ENCODE data around the gene MRTFA. TPM values are rescaled to one million over a fixed set of nuclear protein-coding genes. Genes with fewer than 3 reads are reported as not detected.

MRTFA gene
- total RNA-seq, 4 donors from 2014 or later, result 46.0 to 408 (median 90.0) TPM

- TF ChIP-seq CTCF (IDR thresholded peaks at IDR 0.05), result no peak
- no peak for TF ChIP-seq POLR2AphosphoS5 (IDR thresholded peaks at IDR 0.05)
- no peak for TF ChIP-seq EP300 (IDR thresholded peaks at IDR 0.05; ENCODE audit: low read depth)
- TF ChIP-seq POLR2A (IDR thresholded peaks at IDR 0.05), result no peak
- intact Hi-C loops (cut with DNase I; ENCODE audit: low total_unique reads), result no loop called here
These were observed 36.5 kb upstream of the MRTFA start for GRCh38 chr22:40673017-40673416.

DNA sequence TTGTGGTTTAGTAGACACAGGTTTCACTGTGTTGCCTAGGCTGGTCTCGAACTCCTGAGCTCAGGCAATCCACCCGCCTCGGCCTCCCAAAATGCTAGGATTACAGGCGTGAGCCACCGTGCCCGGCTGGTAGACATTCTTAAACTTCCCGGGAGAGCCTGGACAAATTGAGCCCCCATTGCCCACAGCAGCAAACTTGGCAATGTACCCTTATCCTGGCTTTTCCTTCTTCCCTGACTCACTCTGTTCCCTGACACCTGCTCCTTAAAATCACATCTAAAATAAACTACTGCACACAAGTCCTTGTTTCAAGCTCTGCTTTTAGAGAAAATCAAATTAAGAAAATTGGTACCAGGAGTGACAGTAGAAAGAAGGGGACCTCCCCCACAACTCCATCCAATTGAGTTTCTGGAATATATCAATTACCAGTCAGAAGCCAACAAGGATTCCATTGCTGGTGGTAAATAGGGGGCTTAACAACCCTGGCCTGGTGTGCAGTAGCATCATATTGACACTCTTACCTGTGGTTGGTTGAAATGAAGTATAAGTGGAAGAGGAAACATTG is 35.4 kb upstream of the MRTFA start:
- DNase-seq, result no peak
- H3K36me3 ChIP-seq, result no peaks in the 10 kb centered on the region
- no peaks in the 10 kb centered on the region for H3K27me3 ChIP-seq
- H3K9me3 ChIP-seq, result no peaks in the 10 kb centered on the region
- no peak overlapping the region for H3K27ac ChIP-seq
- 94 to 100% methylated on average over 1 to 7 of the region's 7 CpGs for WGBS, 2 donors (ENCODE audit: low coverage in 1 of 2)
- no peaks in the 10 kb centered on the region for H3K4me1 ChIP-seq
- in situ Hi-C loops (cut with MboI; ENCODE audit: low pct_ligation_motif_present in 1 of 4, low pct_unique_long_range_greater_than_20kb in 1 of 4, low sequenced_read_pairs in 3 of 4) (no loop called here), intact Hi-C loops (cut with DNase I; ENCODE audit: low total_unique reads) (no loop called here)
- H3K4me3 ChIP-seq, result no peak overlapping the region
- no peak for TF ChIP-seq EP300 (IDR thresholded peaks at IDR 0.05; ENCODE audit: low read depth)
- no peak for TF ChIP-seq POLR2AphosphoS5 (IDR thresholded peaks at IDR 0.05)
- no peak for TF ChIP-seq POLR2A (IDR thresholded peaks at IDR 0.05)
- TF ChIP-seq CTCF (IDR thresholded peaks at IDR 0.05), result no peak

More at GRCh38 chr22:40673017-40673416, 36.5 kb upstream of the MRTFA start:
- no peak for DNase-seq
- H3K27ac ChIP-seq, result no peak overlapping the region
- H3K27me3 ChIP-seq, result no peaks in the 10 kb centered on the region
- WGBS, 2 donors (ENCODE audit: low coverage in 1 of 2), result 94% methylated on average over 4 of the region's 4 CpGs; no CpG with 5 or more reads in 1 of the 2 donors
- no peaks in the 10 kb centered on the region for H3K36me3 ChIP-seq
- H3K4me3 ChIP-seq, result no peak overlapping the region
- no peaks in the 10 kb centered on the region for H3K9me3 ChIP-seq
- no peaks in the 10 kb centered on the region for H3K4me1 ChIP-seq
- in situ Hi-C loops (cut with MboI; ENCODE audit: low pct_ligation_motif_present in 1 of 4, low pct_unique_long_range_greater_than_20kb in 1 of 4, low sequenced_read_pairs in 3 of 4), result no loop called here

DNA sequence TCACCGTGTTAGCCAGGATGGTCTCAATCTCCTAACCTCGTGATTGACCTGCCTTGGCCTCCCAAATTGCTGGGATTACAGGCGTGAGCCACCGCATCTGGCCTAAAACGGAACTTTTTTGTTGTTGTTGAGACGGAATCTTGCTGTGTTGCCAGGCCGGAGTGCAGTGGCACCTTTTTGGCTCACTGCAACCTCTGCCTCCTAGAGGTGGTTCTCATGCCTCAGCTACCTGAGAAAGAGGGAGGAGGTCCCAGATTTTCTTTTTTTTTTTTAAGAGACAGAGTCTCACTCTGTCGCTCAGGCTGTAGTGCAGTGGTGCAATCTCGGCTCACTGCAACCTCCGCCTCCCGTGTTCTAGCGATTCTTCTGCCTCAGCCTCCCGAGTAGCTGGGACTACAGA is 34.9 kb upstream of the MRTFA start:
- DNase-seq, result no peak
- H3K4me1 ChIP-seq, result no peaks in the 10 kb centered on the region
- H3K27me3 ChIP-seq, result no peaks in the 10 kb centered on the region
- no peaks in the 10 kb centered on the region for H3K9me3 ChIP-seq
- WGBS, 2 donors (ENCODE audit: low coverage in 1 of 2), result 83 to 92% methylated on average over 5 to 13 of the region's 13 CpGs
- no peak overlapping the region for H3K4me3 ChIP-seq
- H3K27ac ChIP-seq, result no peak overlapping the region
- intact Hi-C loops (cut with DNase I; ENCODE audit: low total_unique reads) (no loop called here), in situ Hi-C loops (cut with MboI; ENCODE audit: low pct_ligation_motif_present in 1 of 4, low pct_unique_long_range_greater_than_20kb in 1 of 4, low sequenced_read_pairs in 3 of 4) (no loop called here)
- TF ChIP-seq EP300 (IDR thresholded peaks at IDR 0.05; ENCODE audit: low read depth) (no peak), POLR2A (IDR thresholded peaks at IDR 0.05) (no peak), CTCF (IDR thresholded peaks at IDR 0.05) (no peak), POLR2AphosphoS5 (IDR thresholded peaks at IDR 0.05) (no peak)
- H3K36me3 ChIP-seq, result no peaks in the 10 kb centered on the region

DNA sequence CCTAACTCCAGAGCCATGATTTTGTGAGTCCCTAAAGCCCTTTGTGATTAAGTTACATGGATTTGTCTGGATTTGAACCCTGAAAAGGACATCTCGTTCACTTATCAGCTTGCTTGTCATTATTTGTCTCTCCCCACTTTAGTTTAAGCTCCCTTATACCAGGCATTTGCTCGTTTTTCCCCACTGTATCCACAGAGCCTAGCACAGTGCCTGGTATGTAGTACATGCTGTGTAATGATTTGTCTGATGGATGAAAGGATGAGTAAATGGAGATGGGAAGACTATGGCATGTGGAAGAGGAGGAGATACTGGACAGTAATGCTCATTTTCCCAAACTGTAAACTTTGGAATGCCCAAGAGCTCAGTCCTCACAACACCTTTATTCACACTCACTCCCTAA is 33.5 kb upstream of the MRTFA start:
- in situ Hi-C loops (cut with MboI; ENCODE audit: low pct_ligation_motif_present in 1 of 4, low pct_unique_long_range_greater_than_20kb in 1 of 4, low sequenced_read_pairs in 3 of 4), result no loop called here
- WGBS, 2 donors (ENCODE audit: low coverage in 1 of 2), result 62 to 74% methylated on average over 2 of the region's 2 CpGs
- Histone ChIP-seq H3K4me1 (peaks cover 0 to 3% (median 2%) of the 10 kb centered on the region in 4 donors), H3K4me3 (no peak overlapping the region), H3K9me3 (no peaks in the 10 kb centered on the region), H3K27me3 (no peaks in the 10 kb centered on the region), H3K36me3 (no peaks in the 10 kb centered on the region), H3K27ac (no peak overlapping the region)
- intact Hi-C loops (cut with DNase I; ENCODE audit: low total_unique reads), result no loop called here
- TF ChIP-seq CTCF (IDR thresholded peaks at IDR 0.05) (no peak), POLR2A (IDR thresholded peaks at IDR 0.05) (no peak), POLR2AphosphoS5 (IDR thresholded peaks at IDR 0.05) (no peak), EP300 (IDR thresholded peaks at IDR 0.05; ENCODE audit: low read depth) (no peak)
- no peak for DNase-seq
